Skin of body (tissue), 2 donors: ENCODE measurements around the gene RNASEL. TPM values are rescaled to one million over a fixed set of nuclear protein-coding genes. Genes with fewer than 3 reads are reported as not detected.

Source experiments
- DNase-seq: peaks from one replicate; lab custom pipeline; 2025; lab: John Stamatoyannopoulos, UW
- total RNA-seq: library from RNA; depleted of rRNA; stranded (reverse); fragments of >200 nt; gene quantifications from one replicate; pipeline ENCODE4 v1.2.3, GENCODE V29; 2014

Gene RNASEL
- total RNA-seq, 1 donor from 2014 or later = 6.6 TPM

DNA sequence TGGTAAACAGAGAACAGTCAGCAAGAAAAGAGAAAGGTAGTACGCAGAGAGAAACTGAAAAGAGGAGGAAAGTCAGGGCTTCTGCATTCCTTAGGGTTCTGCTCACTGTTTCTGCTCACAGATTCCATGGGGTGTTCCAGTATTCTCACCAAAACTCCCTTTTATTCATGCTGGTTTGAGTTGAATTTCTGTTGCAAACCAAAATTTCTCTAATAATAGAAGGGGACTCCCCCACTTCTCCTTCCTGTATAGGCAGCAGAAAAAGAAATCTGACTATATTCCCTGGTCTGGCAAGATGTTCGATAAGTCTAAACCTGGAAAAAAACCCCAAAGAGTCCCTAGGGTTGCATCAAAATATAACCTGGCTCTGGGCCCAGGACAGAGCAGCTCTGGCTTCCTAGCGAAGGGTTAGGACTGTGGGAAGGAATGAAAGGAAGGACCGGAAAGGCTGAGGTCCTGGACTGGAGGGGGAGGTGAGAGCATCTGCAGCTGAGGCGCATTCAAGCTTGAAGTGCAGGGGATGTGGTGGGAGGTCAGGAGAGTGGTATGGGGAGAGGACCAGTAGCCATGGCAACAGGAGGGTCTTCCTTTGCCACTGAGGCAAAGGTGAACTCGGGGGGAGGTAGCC, 34.0 kb upstream of the RNASEL start:
- DNase-seq = peak; percentile 44

GRCh38 chr1:182621906-182622305, 32.9 kb upstream of the RNASEL start:
- DNase-seq = no peak

GRCh38 chr1:182620924-182621585, 32.0 kb upstream of the RNASEL start:
- no peak for DNase-seq

GRCh38 chr1:182617734-182618351, 28.8 kb upstream of the RNASEL start:
- no peak for DNase-seq

DNA sequence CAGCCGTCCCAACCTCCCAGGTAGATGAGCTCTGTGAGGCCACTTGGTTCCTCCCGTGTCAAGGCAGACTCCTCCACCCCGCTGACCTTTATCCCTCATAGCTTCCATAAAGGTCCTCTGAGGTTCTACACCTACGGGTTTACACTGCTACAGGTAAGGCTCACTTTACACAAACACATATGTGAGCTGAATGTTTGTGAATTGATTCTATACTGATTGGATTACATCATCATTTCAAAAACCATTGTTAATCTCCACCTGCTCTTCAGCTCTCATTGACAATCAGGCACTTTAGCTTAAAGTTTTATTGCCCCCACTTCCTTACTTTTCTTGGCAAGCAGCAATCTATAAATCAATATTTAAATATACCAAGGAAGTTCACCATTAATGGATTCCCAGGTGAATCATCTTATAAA, 28.0 kb upstream of the RNASEL start:
- DNase-seq = no peak

DNA sequence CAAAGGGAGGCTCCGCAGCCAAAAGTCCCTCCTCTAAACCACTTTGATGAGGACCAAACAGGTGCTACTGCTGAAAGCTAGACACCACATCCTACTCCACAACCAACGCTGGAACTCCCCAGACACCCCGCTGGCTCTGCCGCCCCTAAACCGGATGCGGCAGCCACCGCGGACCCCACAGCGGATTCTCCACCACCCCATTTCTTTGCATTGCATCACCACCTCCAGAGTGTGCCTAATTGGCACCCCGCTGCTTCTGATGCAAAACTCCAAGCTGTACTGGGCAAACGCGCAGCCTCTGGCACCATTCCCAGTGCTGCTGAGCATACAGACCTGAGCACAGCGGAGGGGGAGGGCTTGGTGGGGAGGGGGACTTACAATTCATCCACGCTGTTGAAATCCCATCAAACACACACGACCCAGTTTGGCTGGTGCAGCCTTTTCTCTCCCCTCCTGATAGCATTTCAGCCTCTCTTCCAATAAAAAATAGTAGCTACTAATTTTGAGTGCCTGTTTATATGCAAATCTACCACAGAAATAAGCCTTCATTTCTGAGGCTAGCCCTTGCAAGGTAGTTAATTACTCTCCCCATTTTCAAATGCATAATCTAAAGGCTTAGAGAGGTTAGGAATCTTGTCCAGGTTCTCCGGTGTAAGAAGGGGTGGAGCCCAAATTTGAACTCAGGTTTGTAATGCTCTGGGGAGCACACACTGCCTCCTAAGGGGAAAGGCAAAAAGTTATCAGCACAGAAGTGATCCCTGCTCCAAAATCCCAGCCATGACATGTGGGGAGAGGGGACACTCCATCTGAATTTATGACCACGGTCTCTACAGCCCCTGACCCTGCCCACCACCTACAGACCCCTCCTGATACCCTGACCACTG, 27.3 kb upstream of the RNASEL start:
- DNase-seq = peak; percentile 47

GRCh38 chr1:182615468-182616129, 26.5 kb upstream of the RNASEL start:
- peak; percentile 55 for DNase-seq

GRCh38 chr1:182614796-182615454, 25.9 kb upstream of the RNASEL start:
- DNase-seq = peak; percentile 88

DNA sequence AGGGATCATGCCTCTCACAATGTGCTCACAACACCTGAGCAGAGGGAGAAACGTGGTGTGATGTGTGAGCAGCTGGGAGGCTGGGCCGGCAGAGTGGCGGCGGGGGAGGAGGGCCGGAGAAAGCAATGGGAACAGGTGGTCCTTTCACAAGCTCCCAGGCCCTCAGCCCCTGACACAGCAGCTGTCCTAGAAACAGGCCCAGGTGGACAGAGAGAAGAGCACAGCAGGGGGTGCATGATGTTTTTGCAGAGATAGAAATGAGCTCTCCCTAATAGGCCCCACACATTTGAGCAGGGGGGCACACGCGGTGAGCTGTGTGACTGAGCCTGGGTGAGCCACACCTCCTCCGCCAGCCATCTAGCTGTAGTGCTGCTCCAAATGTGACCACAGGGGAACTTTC, 22.7 kb upstream of the RNASEL start:
- DNase-seq = no peak

GRCh38 chr1:182611326-182611725, 22.3 kb upstream of the RNASEL start:
- no peak for DNase-seq

- DNase-seq = peak; percentile 46
Measured at GRCh38 chr1:182610606-182611194, 21.6 kb upstream of the RNASEL start.

GRCh38 chr1:182608845-182609610, 20.0 kb upstream of the RNASEL start:
- peak; percentile 42 for DNase-seq

DNA sequence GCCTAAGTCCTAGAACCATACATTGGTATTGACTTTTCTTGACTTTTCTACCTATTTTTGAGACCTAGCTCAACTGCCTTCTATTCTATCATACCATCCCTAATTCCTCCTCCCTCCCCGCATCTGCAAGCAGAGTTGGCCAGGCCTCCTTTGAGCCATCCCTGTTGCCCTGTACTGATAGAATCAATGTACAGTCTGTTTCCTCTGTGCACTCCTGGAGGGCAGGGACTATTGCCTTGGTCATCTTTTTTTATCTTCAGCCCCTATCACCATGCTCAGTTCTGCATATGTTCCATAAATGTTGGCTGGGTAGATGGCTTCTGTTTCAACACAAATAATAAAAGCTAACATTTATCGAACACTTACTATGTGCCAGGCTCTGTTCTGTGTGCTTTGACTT, 19.2 kb upstream of the RNASEL start:
- no peak for DNase-seq

DNA sequence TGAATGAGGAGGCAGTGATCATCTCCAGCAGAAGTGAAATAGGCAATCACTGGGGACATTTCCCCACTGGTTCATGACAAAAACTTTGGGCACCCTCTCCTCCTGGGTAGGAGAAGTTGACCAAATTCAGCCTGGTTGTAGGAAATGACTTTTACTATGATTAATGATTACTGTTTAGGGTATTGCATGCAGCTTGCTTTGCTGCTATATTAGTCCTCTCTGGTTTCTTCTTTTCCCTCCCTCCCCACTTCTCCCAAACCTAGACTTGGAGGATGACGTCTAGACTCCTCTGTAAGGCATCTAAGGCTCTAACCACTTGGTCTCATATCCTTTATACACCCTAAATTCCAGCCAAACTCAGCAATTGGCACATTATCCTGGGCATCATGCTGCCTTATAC, 18.5 kb upstream of the RNASEL start:
- no peak for DNase-seq

GRCh38 chr1:182604175-182605164, 15.4 kb upstream of the RNASEL start, which contains the start of gene RGS16:
Gene RGS16 (minus strand): TSS chr1:182604389. CDS start chr1:182604259, 130 bp downstream.
- DNase-seq = peak; percentile 81

DNA sequence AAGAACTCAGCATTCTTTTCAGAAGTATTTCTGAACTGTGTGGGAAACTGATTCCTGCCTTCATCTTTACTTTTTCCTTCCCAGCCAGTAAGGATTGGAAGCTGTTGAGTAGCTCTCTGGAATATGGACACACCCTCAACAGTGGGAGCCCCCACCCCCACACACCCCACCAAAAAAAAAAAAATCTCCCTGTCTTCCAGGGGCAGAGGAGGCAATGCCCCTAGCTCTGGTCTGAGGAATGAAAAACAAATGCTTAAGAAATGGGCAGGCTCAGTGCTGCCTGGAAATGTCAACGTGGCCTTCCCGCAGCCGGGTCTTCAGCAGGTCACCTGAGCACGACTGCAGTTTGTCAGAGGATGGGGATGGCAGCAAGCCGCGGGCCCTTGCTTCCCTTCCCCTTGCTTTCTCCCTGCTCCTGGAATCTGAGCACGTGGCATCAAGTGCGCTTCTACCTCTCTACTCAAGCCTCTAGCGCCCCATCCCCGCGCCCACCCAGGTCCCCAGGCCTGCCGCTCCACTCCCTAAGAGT, 14.7 kb upstream of the RNASEL start:
- DNase-seq = no peak

DNA sequence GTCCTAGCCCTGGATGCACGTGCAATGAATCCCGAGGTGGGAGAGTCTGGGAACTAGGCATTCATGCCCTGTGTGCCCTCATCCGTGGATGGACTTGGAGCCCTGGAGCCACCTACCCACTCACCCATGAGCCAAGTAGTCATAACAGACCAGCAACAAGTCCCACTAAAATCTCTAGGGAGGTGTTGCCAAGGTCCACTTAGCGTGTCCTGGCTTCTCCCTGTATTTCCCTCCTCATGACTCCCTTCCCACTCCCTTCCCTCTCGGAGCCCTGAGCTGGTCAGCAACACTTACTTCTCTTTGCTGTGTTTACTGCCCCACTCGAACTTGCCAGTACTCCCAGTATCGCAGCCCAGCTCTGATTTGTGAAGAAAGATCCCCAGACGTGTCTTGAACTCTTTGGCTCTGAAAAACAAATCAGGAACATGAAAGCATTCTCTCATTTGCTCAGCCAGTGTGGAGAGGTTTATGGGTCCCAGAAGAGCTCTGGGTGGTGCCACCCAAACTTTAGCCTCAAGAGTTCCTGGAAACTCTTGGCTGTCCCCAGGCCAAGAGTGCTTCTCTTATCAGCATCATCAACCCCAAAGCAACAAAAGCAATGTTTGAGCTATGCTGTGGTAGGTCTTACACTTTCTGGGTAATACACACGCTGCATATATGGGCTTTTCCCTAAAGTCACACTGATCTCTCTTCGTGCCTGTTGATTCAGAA, 14.0 kb upstream of the RNASEL start:
- peak; percentile 15 for DNase-seq
